NCI-H2029 treated with DMSO at 0.1 percent for 48 hours (cell line): ENCODE results near the gene DPEP1.
"Not testable (repeated sequence)": the region's sequence is repeated elsewhere in the genome, so short reads cannot be mapped to it uniquely, and the experiment has no call there.

Experiments used
- DNase-seq: peaks from one replicate; lab custom pipeline; 2025; lab: John Stamatoyannopoulos, UW

Gene DPEP1

DNA sequence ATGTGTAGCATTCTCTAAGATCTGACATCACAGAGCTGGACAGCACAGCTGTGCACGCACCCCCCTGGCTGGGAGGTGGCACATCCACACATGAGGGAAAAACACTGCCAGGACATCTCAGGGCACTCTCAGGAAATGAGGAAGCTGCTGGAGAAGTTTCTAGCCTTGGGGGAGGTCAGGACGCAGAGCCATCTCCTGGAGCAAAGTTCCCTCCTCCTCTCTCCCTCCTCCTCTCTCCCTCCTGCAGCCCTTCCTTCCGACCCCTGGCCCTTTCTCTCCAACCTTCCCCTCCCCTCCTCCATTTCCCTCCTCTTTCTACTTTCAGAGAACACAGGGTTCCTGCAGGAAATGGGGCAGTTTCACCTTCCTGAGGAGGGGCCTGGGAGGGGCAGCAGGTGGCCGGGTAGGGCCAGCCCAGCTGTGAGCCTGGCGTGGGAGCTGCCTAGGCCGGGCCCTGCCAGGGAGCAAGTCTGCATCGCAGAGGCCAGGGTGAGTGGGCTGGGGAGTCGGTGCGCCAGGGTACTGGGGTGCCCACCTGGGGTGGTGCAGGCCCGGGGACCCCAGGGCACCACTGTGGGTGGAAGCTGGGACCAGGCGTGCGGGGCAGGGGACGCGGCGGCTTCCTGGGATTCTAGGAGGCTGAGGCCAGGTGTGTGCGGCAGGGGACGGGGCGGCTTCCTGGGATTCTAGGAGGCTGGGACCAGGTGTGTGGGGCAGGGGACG, at the start of gene DPEP1:
TSS of gene DPEP1 (plus strand) at position 412 of the 723 bp plus-strand sequence. CDS start 16,769 bp downstream, outside the sequence.
- DNase-seq: no peak

DNA sequence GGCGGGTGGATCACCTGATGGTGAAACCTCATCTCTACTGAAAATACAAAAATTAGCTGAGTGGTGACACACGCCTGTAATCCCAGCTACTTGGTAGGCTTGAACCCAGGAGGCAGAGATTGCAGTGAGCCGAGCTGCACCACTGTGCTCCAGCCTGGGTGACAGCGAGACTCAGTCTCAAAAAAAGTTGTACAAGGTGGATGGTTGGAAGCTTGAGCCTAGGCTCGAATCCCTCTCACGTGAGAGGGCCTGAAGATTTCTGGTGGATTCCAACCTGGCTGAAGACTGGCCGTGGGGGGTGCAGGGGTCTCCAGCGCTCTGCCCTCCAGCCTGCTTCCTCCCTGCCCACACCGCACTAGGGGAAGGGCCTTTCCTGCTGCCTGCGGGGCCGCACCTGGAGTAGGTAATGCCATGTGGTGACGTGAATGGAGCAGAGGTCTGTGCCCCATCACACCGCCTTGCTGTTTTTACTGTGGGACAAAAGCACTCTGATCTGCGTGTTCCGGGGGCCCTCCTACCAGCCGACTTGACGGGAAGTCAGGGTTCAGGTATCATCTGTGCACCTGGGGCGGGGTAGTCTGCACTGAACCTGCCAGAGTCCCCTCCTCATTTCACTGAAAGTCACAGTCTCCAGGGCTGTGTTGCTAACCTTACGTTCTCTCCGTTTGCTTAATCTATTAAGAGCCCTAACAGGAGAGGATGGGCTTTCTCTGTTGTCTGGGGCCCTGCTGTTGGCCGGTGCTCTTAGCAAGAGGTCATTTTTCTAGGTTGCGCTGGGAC, 48.8 kb upstream of the DPEP1 start:
- no peak for DNase-seq

DNA sequence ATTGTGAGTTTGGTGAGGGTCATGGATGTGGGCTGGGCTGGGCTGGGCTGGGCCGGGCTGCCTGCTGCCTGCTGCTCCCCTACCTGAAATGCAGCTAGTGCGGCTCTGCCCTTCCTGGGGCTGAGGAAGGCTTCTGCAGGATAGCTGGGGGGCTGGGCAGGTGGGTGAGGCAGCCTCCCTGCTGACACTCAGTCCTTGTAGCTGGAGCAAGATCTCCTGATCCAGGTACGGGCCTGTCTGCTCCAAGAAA, 48.3 kb upstream of the DPEP1 start:
- DNase-seq: no peak

- DNase-seq: no peak
Measured at GRCh38 chr16:89565506-89566372, 47.7 kb upstream of the DPEP1 start.

GRCh38 chr16:89567656-89568594, 45.5 kb upstream of the DPEP1 start:
- no peak for DNase-seq

DNA sequence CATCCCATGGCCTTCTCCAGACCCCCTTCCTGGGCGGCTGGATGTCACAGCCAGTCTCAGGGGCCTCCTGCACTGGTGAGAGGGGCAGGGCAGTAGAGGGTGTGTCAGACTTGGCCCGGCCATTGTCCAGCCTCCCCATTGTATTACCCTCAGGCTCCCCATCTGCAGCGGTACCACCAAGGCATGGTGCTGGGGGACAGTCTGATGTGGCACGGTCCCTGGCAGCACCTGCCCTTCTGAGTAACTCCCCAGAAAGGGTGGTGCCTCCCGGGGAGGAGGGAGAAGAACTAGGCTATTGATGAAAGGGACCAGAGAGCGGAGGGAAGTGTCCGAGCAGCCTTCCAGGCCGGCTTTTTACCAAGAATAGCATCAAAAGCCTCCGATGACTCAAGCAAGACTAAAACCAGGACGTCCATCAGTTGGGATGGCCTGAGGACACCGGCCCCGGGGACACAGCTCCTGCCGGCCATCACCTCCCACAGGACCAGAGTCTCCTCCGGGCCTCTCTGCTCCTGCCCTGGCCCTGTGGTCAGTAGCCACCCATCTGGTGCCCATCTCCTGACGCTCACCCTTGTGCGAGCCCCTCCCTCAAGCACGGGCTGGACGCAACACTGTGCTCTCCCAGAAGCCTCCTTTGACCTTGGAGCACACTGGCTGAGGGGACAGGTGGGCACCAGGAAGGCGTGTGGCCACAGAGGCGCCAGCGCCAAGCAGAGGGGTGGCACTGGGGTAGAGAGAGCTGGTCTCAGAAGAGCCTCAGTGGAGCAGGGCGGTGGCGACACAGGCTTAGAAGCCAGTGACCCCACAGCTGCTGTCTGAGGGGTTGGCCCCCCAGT, 43.7 kb upstream of the DPEP1 start:
- no peak for DNase-seq

- DNase-seq: no peak
Measured at GRCh38 chr16:89570342-89570923, 43.0 kb upstream of the DPEP1 start.

DNA sequence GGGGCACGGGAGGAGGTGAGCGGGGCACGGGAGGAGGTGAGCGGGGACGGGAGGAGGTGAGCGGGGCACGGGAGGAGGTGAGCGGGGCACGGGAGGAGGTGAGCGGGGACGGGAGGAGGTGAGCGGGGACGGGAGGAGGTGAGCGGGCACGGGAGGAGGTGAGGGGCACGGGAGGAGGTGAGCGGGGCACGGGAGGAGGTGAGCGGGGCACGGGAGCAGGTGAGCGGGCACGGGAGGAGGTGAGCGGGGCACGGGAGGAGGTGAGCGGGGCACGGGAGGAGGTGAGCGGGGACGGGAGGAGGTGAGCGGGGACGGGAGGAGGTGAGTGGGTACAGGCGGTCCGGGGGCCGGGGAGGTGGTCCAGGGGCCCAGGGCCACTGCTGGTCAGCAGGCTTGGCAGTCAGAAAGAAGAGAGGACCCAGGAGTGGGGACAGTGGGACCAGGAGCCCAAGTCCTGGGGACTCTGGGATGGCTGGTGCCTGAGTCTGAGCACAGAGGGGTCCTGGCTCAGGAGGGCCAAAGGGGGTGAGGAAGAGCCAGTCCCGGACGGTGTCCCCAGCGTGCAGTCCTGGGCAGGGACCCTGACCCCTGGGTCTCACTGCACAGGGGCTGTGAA, 42.4 kb upstream of the DPEP1 start:
- not testable (repeated sequence) for DNase-seq

DNA sequence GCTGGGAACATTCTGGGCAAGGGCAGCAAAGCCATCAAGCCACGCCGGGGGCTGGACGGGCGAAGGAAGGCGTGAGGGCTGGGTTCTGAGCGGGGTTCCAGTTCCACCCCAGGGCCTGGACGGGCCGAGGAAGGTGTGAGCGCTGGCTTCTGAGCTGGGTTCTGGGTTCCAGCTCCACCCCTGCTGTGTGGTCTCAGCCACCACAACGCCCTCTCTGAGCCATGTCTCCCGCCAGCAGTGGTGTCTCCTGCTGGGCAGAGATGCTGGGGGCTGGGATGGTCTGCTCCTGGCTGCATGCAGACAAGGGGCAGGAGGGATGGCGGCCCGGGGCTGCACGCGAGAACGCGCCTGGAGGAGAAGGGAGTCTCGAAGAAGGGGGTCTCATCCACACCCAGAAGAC, 41.8 kb upstream of the DPEP1 start:
- no peak for DNase-seq

- no peak for DNase-seq
Measured at GRCh38 chr16:89572073-89572484, 41.4 kb upstream of the DPEP1 start.

DNA sequence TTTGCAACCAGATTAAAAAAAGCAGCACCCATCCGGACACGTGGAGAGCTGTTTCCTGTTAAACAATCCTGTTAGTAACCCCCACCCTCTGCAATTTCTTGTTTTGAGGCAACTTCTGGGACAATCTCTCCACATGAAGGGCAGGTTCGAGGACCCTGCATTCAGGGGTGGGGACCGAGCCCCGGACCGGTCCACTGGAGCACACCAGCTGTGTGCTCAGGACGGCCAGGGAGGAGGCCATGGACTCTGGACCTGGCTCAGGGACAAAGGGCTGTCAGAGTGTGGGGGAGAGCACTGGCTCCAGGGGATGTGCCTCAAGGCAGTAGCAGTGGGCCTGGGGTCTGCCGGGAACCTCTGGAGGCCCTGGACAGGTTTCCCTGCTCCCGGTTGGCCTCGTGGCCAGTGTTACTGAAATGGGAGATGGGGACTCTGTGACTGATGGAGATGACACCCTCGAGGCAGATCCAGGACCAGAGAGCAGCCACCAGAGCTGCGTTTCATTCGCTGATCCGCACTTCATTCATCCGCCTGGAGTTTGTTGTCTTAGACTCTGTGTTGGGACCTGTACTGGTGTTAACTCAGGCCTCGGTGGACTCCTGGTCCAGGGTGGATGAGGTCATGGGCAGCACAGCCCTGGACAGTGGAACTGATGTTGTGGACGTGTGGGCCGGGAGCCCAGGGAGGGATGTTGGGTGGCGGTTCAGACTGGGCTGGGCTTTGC, 40.8 kb upstream of the DPEP1 start:
- no peak for DNase-seq

DNA sequence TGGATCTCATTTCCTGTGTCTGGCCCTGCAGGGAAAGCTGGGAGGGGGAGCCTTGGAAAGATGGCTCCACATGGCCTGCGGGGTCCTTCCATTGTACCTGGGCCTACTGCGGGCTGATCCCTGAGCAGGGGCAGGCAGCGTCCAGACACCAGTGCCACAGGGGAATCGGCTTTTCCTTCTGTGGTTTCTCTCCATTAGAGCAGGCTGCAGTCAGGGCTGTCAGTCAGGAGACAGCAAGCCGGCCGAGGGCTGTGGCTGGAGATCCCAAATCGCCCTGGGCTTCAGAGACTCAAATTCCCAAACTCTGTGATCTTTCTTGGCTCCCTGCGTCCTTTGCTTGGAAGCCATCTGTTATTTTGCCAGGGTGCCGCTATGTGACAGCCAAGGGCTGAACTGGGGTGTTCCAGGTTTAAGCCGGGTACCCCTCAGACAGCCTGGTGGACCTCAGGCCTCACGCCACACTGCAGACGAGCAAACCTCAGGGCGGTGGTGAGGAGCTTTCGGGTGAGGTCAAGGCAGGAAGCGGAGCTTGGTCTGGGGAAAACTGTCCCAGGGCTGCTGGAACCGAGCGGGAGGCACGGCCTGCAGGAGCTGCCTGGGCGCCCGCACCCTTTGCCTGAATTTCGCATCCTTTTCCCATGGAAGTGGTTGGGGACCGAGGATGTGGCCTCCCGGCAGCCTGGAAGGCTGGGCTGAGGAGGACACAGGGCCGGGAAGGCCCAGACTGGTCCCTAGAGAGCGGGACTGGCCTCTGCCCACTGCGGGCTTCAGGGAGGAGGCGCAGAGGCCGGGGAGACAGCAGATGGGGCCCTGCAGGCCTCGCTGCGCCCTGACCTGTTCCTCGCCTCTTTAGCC, 39.4 kb upstream of the DPEP1 start:
- DNase-seq: no peak

DNA sequence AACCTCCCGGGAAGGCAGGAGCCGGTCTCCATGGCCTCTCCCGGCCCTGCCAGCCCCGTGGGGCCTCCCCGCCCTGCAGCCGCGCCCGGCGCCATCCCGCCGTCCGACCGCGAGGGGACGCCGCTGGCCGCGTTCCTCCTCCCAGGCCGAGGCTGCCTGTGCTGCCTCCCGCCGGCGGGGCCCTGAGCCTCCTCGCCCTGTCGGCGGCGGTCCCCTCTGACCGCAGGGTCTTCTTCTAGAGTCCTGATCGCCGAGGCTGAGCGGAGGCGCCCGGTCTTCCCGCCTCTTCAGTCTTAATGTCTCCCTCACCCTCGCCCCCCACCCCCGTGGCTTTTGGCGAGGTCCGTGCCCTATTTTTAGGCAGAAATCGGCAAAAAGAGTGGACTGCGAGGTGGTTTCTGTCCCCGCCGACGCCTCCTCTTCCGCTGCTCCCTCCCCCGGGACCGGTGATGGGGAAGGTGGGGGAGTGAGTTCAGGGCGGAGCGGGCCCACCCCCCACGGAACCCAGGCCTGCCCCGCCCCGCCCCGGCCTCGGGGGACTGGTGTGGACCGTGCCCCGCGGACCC, 38.7 kb upstream of the DPEP1 start:
- DNase-seq: no peak

- no peak for DNase-seq
Measured at GRCh38 chr16:89575247-89576152, 37.9 kb upstream of the DPEP1 start, which contains the start of gene CPNE7. TSS of gene CPNE7 (plus strand) at chr16:89575758. CDS start at chr16:89575898, 140 bp downstream.

- no peak for DNase-seq
Measured at GRCh38 chr16:89576153-89577054, 37.0 kb upstream of the DPEP1 start.
